ENCODE data around the gene TEDC1. TPM values are rescaled to one million over a fixed set of nuclear protein-coding genes. Genes with fewer than 3 reads are reported as not detected.

TEDC1 gene
- total RNA-seq, 1 experiment from 2014 or later = 26.2 TPM

- H3K56ac ChIP-seq (ENCODE audit: insufficient read length, low read depth, low read length) = no peak overlapping the region
- no peaks in the 10 kb centered on the region for H3K79me2 ChIP-seq (ENCODE audit: insufficient read depth, low read length)
- no peaks in the 10 kb centered on the region for H4K20me1 ChIP-seq (ENCODE audit: control insufficient read depth, insufficient read depth, insufficient read length)
- no peak overlapping the region for H3K18ac ChIP-seq (ENCODE audit: insufficient read length, low read depth, low read length)
- no peaks in the 10 kb centered on the region for H3K4me1 Mint-ChIP-seq
- H3K79me1 ChIP-seq (ENCODE audit: insufficient read depth, low read depth, low read length, poor library complexity, severe bottlenecking) = no peaks in the 10 kb centered on the region
- no peak overlapping the region for H3K23ac ChIP-seq (ENCODE audit: insufficient read length, low read depth, low read length)
- H4K5ac ChIP-seq (ENCODE audit: insufficient read length, low read depth, low read length) = no peak overlapping the region
- no peaks in the 10 kb centered on the region for H3K9me3 ChIP-seq (ENCODE audit: control insufficient read depth, low read depth, low read length)
- no peak for DNase-seq
- no peak overlapping the region for H2BK20ac ChIP-seq (ENCODE audit: low read depth, low read length, poor library complexity, severe bottlenecking)
- no peak overlapping the region for H2AFZ ChIP-seq (ENCODE audit: low read length)
- H3K4ac ChIP-seq (ENCODE audit: low read depth, low read length) = no peak overlapping the region
- peaks cover 18 to 45% (median 35%) of the 10 kb centered on the region in 3 experiments; a peak in 6 of 7 replicates for H3K36me3 Mint-ChIP-seq (ENCODE audit: insufficient read depth in 1 of 3, low read depth in 3 of 3)
- no peak overlapping the region for H3T11ph ChIP-seq (ENCODE audit: low read length)
- no peak overlapping the region for H3K14ac ChIP-seq (ENCODE audit: insufficient read depth, low read length)
- H4K8ac ChIP-seq (replicated peaks; ENCODE audit: insufficient read length, low read depth, low read length) = no peak overlapping the region
- WGBS (ENCODE audit: extremely low coverage, insufficient read length, low lambda C conversion rate) = no CpG with 5 or more reads among the region's 31 CpGs
- no peak for TF ChIP-seq CTCF (conservative IDR thresholded peaks at IDR 0.05)
- H4K91ac ChIP-seq (ENCODE audit: insufficient read length, low read depth, low read length) = no peak overlapping the region
- H3K4me3 Mint-ChIP-seq = no peak overlapping the region
- H2BK15ac ChIP-seq (ENCODE audit: low read depth, low read length) = no peak overlapping the region
- no peak overlapping the region for H3K9ac ChIP-seq (ENCODE audit: extremely low read depth, insufficient read length, low read length)
- H2BK12ac ChIP-seq (ENCODE audit: insufficient read length, low read depth, low read length) = no peak overlapping the region
- no peak overlapping the region for H2BK5ac ChIP-seq (ENCODE audit: insufficient read length, low read length)
- no peak overlapping the region for H2BK120ac ChIP-seq (ENCODE audit: low read depth, low read length, poor library complexity, severe bottlenecking)
- H3K9me3 Mint-ChIP-seq = no peaks in the 10 kb centered on the region
- no peak overlapping the region for H3K27ac ChIP-seq (ENCODE audit: insufficient read length, low read depth, low read length)
- H2AK5ac ChIP-seq (ENCODE audit: insufficient read length, low read length) = no peak overlapping the region
- H3K23me2 ChIP-seq (ENCODE audit: insufficient read length, low read depth, low read length, poor library complexity, severe bottlenecking) = no peaks in the 10 kb centered on the region
- no peaks in the 10 kb centered on the region for H3K27me3 ChIP-seq (ENCODE audit: insufficient read depth, low read length)
- H3K27me3 Mint-ChIP-seq (ENCODE audit: low read depth) = no peaks in the 10 kb centered on the region
- H3K27ac Mint-ChIP-seq = peak overlapping the region in 1 of 3 experiments; percentile 36; a peak in 1 of 7 replicates
- H3K4me1 ChIP-seq (ENCODE audit: insufficient read depth, low read length) = no peaks in the 10 kb centered on the region
- no peak overlapping the region for H3K4me2 ChIP-seq (ENCODE audit: insufficient read depth, insufficient read length, low read length)
Observed at GRCh38 chr14:105447651-105448640, 43.1 kb upstream of the TEDC1 start.

All from H9 (cell line).